Common myeloid progenitor, CD34-positive (primary cell): ENCODE results near the gene F2R.
"Not testable (repeated sequence)": the region's sequence is repeated elsewhere in the genome, so short reads cannot be mapped to it uniquely, and the experiment has no call there.

ENCODE experiments used
- CTCF ChIA-PET: fragments of 350-600 bp; sonication (Branson Sonifier 250); formaldehyde crosslinking; loops from one replicate; lab custom pipeline; 2021; ENCODE audit warnings: antibody characterized with exemption; lab: Charles Lee
- POLR2A ChIA-PET: fragments of 350-600 bp; sonication (Branson Sonifier 250); formaldehyde crosslinking; loops from one replicate; lab custom pipeline; 2021; ENCODE audit warnings: antibody characterized with exemption; lab: Charles Lee
- DNase-seq, 3 donors: peaks; one replicate each; pipeline versions ENCODE4 v3.0.0 to v3.0.0-alpha.2; 2013
- H3K27ac ChIP-seq, 2 experiments: 1 replicate in 1 of 2; 2 replicates in 1 of 2; pipeline ENCODE4 v1.7.0; 2013; ENCODE audit warnings: inconsistent platforms in 2 of 2, low read length in 2 of 2, mild to moderate bottlenecking in 2 of 2, low read depth in 1 of 2, moderate library complexity in 1 of 2; ENCODE audit not compliant: severe bottlenecking in 2 of 2, insufficient read depth in 1 of 2, poor library complexity in 1 of 2
- H3K27me3 ChIP-seq, 5 experiments: replicated peaks in 2 of 5; 1 replicate in 3 of 5; 2 replicates in 2 of 5; pipeline versions ENCODE4 v1.6.1 to v1.7.0; 2013; ENCODE audit warnings: low read length in 4 of 5, mild to moderate bottlenecking in 2 of 5, moderate library complexity in 2 of 5, inconsistent platforms in 1 of 5; ENCODE audit not compliant: insufficient read depth in 5 of 5, control insufficient read depth in 4 of 5
- H3K36me3 ChIP-seq, 4 experiments: 1 replicate in 2 of 4; 2 replicates in 2 of 4; pipeline versions ENCODE4 v1.6.1 to v1.7.0; 2013; ENCODE audit warnings: low read length in 3 of 4, control low read depth in 1 of 4, mild to moderate bottlenecking in 1 of 4; ENCODE audit not compliant: control insufficient read depth in 4 of 4, insufficient read depth in 4 of 4
- H3K4me1 ChIP-seq, 4 experiments: 1 replicate in 3 of 4; 2 replicates in 1 of 4; pipeline versions ENCODE4 v1.6.1 to v1.7.1; 2013; ENCODE audit warnings: low read length in 3 of 4, mild to moderate bottlenecking in 3 of 4, control low read depth in 1 of 4, inconsistent platforms in 1 of 4, moderate library complexity in 1 of 4; ENCODE audit not compliant: control insufficient read depth in 4 of 4, insufficient read depth in 4 of 4; ENCODE audit errors: control extremely low read depth in 1 of 4
- H3K4me3 ChIP-seq, 7 experiments: 1 replicate in 4 of 7; 2 replicates in 3 of 7; pipeline versions ENCODE4 v1.5.1 to v1.7.0; 2013; ENCODE audit warnings: mild to moderate bottlenecking in 7 of 7, low read length in 6 of 7, moderate library complexity in 6 of 7, inconsistent platforms in 2 of 7, low read depth in 2 of 7, control low read depth in 1 of 7; ENCODE audit not compliant: insufficient read depth in 4 of 7, control insufficient read depth in 1 of 7; ENCODE audit errors: extremely low read depth in 1 of 7
- H3K9me3 ChIP-seq, 5 experiments: 1 replicate in 4 of 5; 2 replicates in 1 of 5; pipeline versions ENCODE4 v1.6.1 to v1.7.1; 2013; ENCODE audit warnings: low read length in 4 of 5, mild to moderate bottlenecking in 2 of 5, inconsistent platforms in 1 of 5, low read depth in 1 of 5, moderate library complexity in 1 of 5; ENCODE audit not compliant: control insufficient read depth in 4 of 5, insufficient read depth in 2 of 5; ENCODE audit errors: control extremely low read depth in 1 of 5
- WGBS: methylation state at CpG from one replicate; pipeline ENCODE4 v1.1.5; 2013; ENCODE audit not compliant: insufficient coverage; 5-methylcytosine and 5-hydroxymethylcytosine counted together

Gene F2R

GRCh38 chr5:76771041-76771440 is 55.1 kb downstream of the F2R start:
- WGBS, result 98% methylated on average over 10 of the region's 14 CpGs
- CTCF ChIA-PET, result interaction anchor here (0.6 to 0.9 kb wide), 2 partner anchors 26 to 169 kb away, joined by 3 to 5 read pairs; no protein-coding TSS in a partner anchor
- H3K9me3 ChIP-seq, H3K27ac ChIP-seq, H3K36me3 ChIP-seq, H3K4me1 ChIP-seq, H3K4me3 ChIP-seq, POLR2A ChIA-PET, H3K27me3 ChIP-seq, DNase-seq: not testable (repeated sequence)

DNA sequence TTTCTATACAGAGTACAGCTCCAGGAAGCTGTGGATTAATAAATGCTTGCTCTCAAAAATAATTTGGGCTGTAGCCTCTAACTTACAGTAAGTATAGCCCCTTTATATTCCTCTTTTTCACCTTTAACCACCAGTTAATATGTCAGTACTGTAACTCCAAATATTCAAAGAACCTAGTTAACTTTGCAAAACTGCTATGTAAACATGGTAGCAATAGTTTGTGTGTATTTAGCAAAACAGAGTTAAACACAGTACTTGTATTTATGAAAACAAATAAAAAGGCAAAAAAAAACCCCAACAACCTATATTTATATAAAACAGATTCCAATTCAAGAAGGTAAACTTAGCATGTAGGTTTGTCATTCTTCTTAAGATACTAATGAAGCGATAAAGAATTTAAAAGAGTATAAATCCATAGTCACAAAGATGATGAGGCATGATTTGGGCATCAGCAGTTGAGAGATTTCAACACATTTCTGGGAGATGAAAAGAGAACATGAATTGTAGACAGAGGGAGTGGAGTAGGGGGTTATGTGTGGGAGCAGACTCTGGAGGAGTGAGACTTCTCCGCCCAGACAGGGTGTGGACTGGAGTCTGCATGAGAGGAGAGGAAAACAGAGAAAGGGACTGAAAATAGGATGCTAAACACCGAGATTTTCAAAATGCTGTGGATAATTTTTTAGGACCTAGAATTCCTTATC is 55.9 kb downstream of the F2R start:
- Histone ChIP-seq H3K27ac (no peak overlapping the region), H3K36me3 (no peaks in the 10 kb centered on the region), H3K9me3 (no peaks in the 10 kb centered on the region), H3K4me3 (no peak overlapping the region), H3K4me1 (peaks cover 0 to 4% (median 0%) of the 10 kb centered on the region in 4 experiments), H3K27me3 (no peaks in the 10 kb centered on the region)
- WGBS, result 100% methylated on average over 1 of the region's 3 CpGs
- CTCF ChIA-PET, result interaction anchor here (0.6 to 0.9 kb wide), 2 partner anchors 27 to 170 kb away, joined by 3 to 5 read pairs; no protein-coding TSS in a partner anchor
- no peak for DNase-seq
- POLR2A ChIA-PET, result no interaction called here

GRCh38 chr5:76775921-76776320 is 60.0 kb downstream of the F2R start:
- no peak for DNase-seq
- WGBS, result 94% methylated on average over 3 of the region's 5 CpGs
- H3K36me3 ChIP-seq, result no peaks in the 10 kb centered on the region
- ChIA-PET CTCF (interaction anchor here (1.0 to 3.3 kb wide), 9 partner anchors 8 to 174 kb away, joined by 3 to 39 read pairs (median 4); no protein-coding TSS in a partner anchor), POLR2A (no interaction called here)
- no peak overlapping the region for H3K27ac ChIP-seq
- H3K27me3 ChIP-seq, result no peaks in the 10 kb centered on the region
- H3K4me1 ChIP-seq, result peaks cover 0 to 6% (median 1%) of the 10 kb centered on the region in 4 experiments
- no peak overlapping the region for H3K4me3 ChIP-seq
- no peaks in the 10 kb centered on the region for H3K9me3 ChIP-seq

DNA sequence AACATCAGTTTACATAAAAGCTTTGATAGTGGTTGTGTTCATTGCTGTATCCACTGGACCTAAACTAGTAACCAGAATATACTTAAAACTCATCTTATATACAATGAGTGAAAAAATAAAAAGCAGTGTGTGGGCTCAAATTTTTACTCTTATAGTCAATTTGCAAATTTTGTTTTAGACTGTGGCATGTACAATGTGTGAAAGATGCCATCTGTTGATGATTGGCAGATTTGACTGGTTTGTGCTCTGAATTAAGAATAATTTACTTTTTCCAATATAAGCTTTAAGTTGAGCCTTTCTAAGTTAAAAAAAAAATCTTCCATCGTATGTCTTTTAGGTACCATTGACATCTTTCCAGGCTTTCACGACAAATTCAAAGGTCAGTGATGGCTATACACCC is 60.5 kb downstream of the F2R start:
- 100% methylated on average over 2 of the region's 2 CpGs for WGBS
- Histone ChIP-seq H3K36me3 (no peaks in the 10 kb centered on the region), H3K27me3 (no peaks in the 10 kb centered on the region), H3K4me1 (peaks cover 0 to 6% (median 1%) of the 10 kb centered on the region in 4 experiments), H3K9me3 (no peaks in the 10 kb centered on the region), H3K27ac (no peak overlapping the region), H3K4me3 (no peak overlapping the region)
- POLR2A ChIA-PET, result no interaction called here
- CTCF ChIA-PET, result interaction anchor here (1.2 to 3.3 kb wide), 6 partner anchors 9 to 174 kb away, joined by 3 to 39 read pairs (median 4); no protein-coding TSS in a partner anchor
- no peak for DNase-seq

DNA sequence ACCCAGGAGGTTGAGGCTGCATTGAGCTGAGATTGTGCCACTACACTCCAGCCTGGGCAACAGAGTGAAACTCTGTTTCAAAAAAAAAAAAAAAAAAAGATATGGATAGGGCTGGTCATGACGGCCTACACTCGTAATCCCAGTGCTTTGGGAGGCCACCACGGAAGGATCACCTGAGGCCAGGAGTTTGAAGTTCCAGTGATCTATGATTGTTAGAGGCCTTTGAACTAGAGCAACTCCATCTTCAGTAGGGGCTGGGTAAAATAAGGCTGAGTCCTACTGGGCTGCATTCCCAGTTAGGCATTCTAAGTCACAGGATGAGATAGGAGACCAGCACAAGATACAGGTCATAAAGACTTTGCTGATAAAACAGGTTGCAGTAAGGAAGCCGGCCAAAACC is 64.7 kb downstream of the F2R start:
- H3K27me3 ChIP-seq, POLR2A ChIA-PET, H3K4me3 ChIP-seq, H3K9me3 ChIP-seq, DNase-seq, H3K36me3 ChIP-seq, H3K27ac ChIP-seq, H3K4me1 ChIP-seq: not testable (repeated sequence)
- CTCF ChIA-PET, result interaction anchor here (0.9 to 1.0 kb wide), 2 partner anchors 21 to 140 kb away, joined by 3 read pairs; no protein-coding TSS in a partner anchor
- 100% methylated on average over 4 of the region's 4 CpGs for WGBS

DNA sequence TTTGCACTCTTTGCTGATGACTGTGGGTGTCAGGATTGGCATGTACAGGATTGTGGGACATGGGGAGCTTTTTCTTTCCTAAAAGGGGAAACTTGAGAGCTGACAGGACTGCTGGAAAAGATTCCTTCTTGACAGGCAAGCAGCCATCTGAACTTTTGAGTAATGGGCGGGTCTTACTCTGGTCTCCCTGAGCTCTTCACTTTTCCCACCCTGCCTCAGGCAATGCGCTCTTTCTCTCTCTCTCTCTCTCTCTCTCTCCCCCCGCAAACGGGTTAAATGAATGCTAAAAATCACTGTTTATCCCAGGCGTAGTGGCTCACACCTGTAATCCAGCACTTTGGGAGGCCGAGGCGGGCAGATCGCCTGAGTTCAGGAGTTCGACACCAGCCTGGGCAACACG is 65.8 kb downstream of the F2R start:
- H3K9me3 ChIP-seq, result no peaks in the 10 kb centered on the region
- peaks cover 0 to 3% (median 1%) of the 10 kb centered on the region in 4 experiments for H3K4me1 ChIP-seq
- H3K36me3 ChIP-seq, result no peaks in the 10 kb centered on the region
- WGBS, result 94% methylated on average over 7 of the region's 10 CpGs
- CTCF ChIA-PET, result interaction anchor here (0.6 kb wide), 1 partner anchor 150 kb away, joined by 3 read pairs; no protein-coding TSS in a partner anchor
- H3K27me3 ChIP-seq, result no peaks in the 10 kb centered on the region
- no peak for DNase-seq
- POLR2A ChIA-PET, result no interaction called here
- H3K27ac ChIP-seq, result no peak overlapping the region
- no peak overlapping the region for H3K4me3 ChIP-seq

DNA sequence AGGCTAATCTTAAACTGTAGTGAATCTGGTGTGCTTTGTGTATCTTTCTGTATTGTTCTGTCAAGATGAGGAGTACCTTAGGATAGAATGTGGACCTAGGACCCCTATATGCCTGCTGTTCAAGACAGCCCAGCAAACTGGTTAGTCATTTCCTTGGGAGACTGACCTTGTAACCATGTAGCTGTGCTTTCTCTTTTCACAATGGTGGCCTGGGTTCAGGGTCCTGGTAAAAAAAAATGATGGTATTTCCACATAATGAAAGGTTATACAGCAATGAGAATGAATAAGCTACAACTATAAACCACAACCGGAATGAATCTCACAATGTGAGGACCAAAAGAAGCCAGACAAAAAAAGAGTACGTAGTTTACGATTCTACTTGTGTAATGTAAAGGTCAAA is 66.5 kb downstream of the F2R start:
- Histone ChIP-seq H3K4me1 (peaks cover 0 to 3% (median 1%) of the 10 kb centered on the region in 4 experiments), H3K27ac (no peak overlapping the region), H3K36me3 (no peaks in the 10 kb centered on the region), H3K4me3 (no peak overlapping the region), H3K27me3 (no peaks in the 10 kb centered on the region), H3K9me3 (no peaks in the 10 kb centered on the region)
- WGBS, result 100% methylated on average over 2 of the region's 3 CpGs
- no peak for DNase-seq
- ChIA-PET CTCF (interaction anchor here (1.4 kb wide), 1 partner anchor 139 kb away, joined by 3 read pairs; no protein-coding TSS in a partner anchor), POLR2A (no interaction called here)
